HEK293 (cell line): Measurements from ENCODE around the gene RGS8.

Source experiments
- CTCF ChIA-PET: fragments of 350-600 bp; formaldehyde crosslinking; extraction: SDS; loops from one replicate; lab custom pipeline; 2021; ENCODE audit warnings: antibody characterized with exemption; lab: Yijun Ruan, JAX
- POLR2A ChIA-PET: fragments of 300-600 bp; formaldehyde crosslinking; extraction: SDS; loops from one replicate; lab custom pipeline; 2020; ENCODE audit warnings: antibody characterized with exemption, inconsistent platforms; lab: Yijun Ruan, JAX
- H3K27ac ChIP-seq: fragments of 200-500 bp; sonication (Bioruptor generic); 2 replicates; pipeline ENCODE4 v1.5.1; 2014; ENCODE audit warnings: low read depth, low read length, control low read depth, inconsistent platforms; ENCODE audit errors: extremely low read depth
- H3K36me3 ChIP-seq, 2 experiments: fragments of 200-500 bp in 1 of 2; sonication (Bioruptor generic) in 1 of 2; 1 replicate in 1 of 2; 2 replicates in 1 of 2; pipeline ENCODE4 v1.5.1; 2014 to 2017; ENCODE audit warnings: inconsistent platforms in 2 of 2, low read length in 2 of 2; ENCODE audit not compliant: control insufficient read depth in 2 of 2, insufficient read depth in 1 of 2
- H3K4me1 ChIP-seq: fragments of 200-500 bp; sonication (Bioruptor generic); 2 replicates; pipeline ENCODE4 v1.5.1; 2014; ENCODE audit warnings: mild to moderate bottlenecking, low read length, inconsistent platforms; ENCODE audit not compliant: control insufficient read depth, insufficient read depth
- H3K4me3 ChIP-seq: 2 replicates; pipeline ENCODE4 v1.5.1; 2011; ENCODE audit warnings: low read depth, mild to moderate bottlenecking, control low read depth, low read length, moderate library complexity
- H3K9me3 ChIP-seq: fragments of 200-500 bp; sonication (Bioruptor generic); 2 replicates; pipeline ENCODE4 v1.5.1; 2014; ENCODE audit warnings: low read depth, low read length, inconsistent platforms; ENCODE audit not compliant: control insufficient read depth, insufficient read depth
- BCL11A ChIP-seq: fragments of 450-650 bp; formaldehyde crosslinking; IDR thresholded peaks from 2 replicates; pipeline ENCODE4 v1.5.1; 2016; ENCODE audit warnings: low read depth, missing biosample characterization, missing genetic modification characterization
- BCL11B ChIP-seq: fragments of 450-650 bp; formaldehyde crosslinking; IDR thresholded peaks from 2 replicates; pipeline ENCODE4 v1.5.1; 2016; ENCODE audit warnings: low read depth, missing biosample characterization, missing genetic modification characterization
- OSR2 ChIP-seq: fragments of 450-650 bp; formaldehyde crosslinking; IDR thresholded peaks from 2 replicates; pipeline ENCODE4 v1.5.1; 2016; ENCODE audit warnings: missing biosample characterization, missing genetic modification characterization
- PATZ1 ChIP-seq: fragments of 450-650 bp; formaldehyde crosslinking; IDR thresholded peaks from 2 replicates; pipeline ENCODE4 v1.5.1; 2016; ENCODE audit warnings: missing biosample characterization, missing genetic modification characterization
- PBX3 ChIP-seq: sonication (generic); formaldehyde crosslinking; IDR thresholded peaks from 2 replicates; pipeline ENCODE4 v1.8.1; 2022; ENCODE audit warnings: mild to moderate bottlenecking, moderate library complexity, missing genetic modification reagents
- ZBTB17 ChIP-seq: fragments of 450-650 bp; formaldehyde crosslinking; IDR thresholded peaks from 2 replicates; pipeline ENCODE4 v1.5.1; 2016; ENCODE audit warnings: missing biosample characterization, missing genetic modification characterization
- ZBTB7A ChIP-seq: fragments of 450-650 bp; formaldehyde crosslinking; IDR thresholded peaks from 2 replicates; pipeline ENCODE4 v1.5.1; 2016; ENCODE audit warnings: low read depth, missing biosample characterization, missing genetic modification characterization
- ZEB2 ChIP-seq: fragments of 450-650 bp; formaldehyde crosslinking; IDR thresholded peaks from 2 replicates; pipeline ENCODE4 v1.5.1; 2016; ENCODE audit warnings: missing biosample characterization, missing genetic modification characterization
- ZIC2 ChIP-seq: fragments of 450-650 bp; formaldehyde crosslinking; IDR thresholded peaks from 2 replicates; pipeline ENCODE4 v1.5.1; 2016; ENCODE audit warnings: missing biosample characterization, missing genetic modification characterization
- ZNF133 ChIP-seq: fragments of 450-650 bp; formaldehyde crosslinking; IDR thresholded peaks from 2 replicates; pipeline ENCODE4 v1.5.1; 2016; ENCODE audit warnings: missing biosample characterization, missing genetic modification characterization
- ZNF175 ChIP-seq: fragments of 450-650 bp; formaldehyde crosslinking; IDR thresholded peaks from 2 replicates; pipeline ENCODE4 v1.5.1; 2016; ENCODE audit warnings: missing biosample characterization, missing genetic modification characterization
- ZNF18 ChIP-seq: fragments of 450-650 bp; formaldehyde crosslinking; IDR thresholded peaks from 2 replicates; pipeline ENCODE4 v1.5.1; 2016; ENCODE audit warnings: missing biosample characterization, missing genetic modification characterization
- ZNF211 ChIP-seq: fragments of 450-650 bp; formaldehyde crosslinking; IDR thresholded peaks from 2 replicates; pipeline ENCODE4 v1.5.1; 2016; ENCODE audit warnings: low read depth, missing biosample characterization, missing genetic modification characterization
- ZNF302 ChIP-seq: fragments of 450-650 bp; formaldehyde crosslinking; IDR thresholded peaks from 2 replicates; pipeline ENCODE4 v1.5.1; 2016; ENCODE audit warnings: missing biosample characterization, missing genetic modification characterization, low read depth
- ZNF311 ChIP-seq: fragments of 450-650 bp; formaldehyde crosslinking; IDR thresholded peaks from 2 replicates; pipeline ENCODE4 v1.5.1; 2017; ENCODE audit warnings: missing biosample characterization, missing genetic modification characterization, borderline replicate concordance
- ZNF324 ChIP-seq: fragments of 450-650 bp; formaldehyde crosslinking; IDR thresholded peaks from 2 replicates; pipeline ENCODE4 v1.5.1; 2016; ENCODE audit warnings: missing biosample characterization, missing genetic modification characterization
- ZNF341 ChIP-seq: fragments of 450-650 bp; formaldehyde crosslinking; IDR thresholded peaks from 2 replicates; pipeline ENCODE4; 2016; ENCODE audit warnings: low read depth, missing biosample characterization, missing genetic modification characterization
- ZNF544 ChIP-seq: fragments of 450-650 bp; formaldehyde crosslinking; IDR thresholded peaks from 2 replicates; pipeline ENCODE4 v1.5.0; 2017; ENCODE audit warnings: missing biosample characterization, missing genetic modification characterization
- ZNF585B ChIP-seq: fragments of 450-650 bp; formaldehyde crosslinking; IDR thresholded peaks from 2 replicates; pipeline ENCODE4 v1.5.1; 2016; ENCODE audit warnings: missing biosample characterization, missing genetic modification characterization
- ZNF658 ChIP-seq: fragments of 450-650 bp; formaldehyde crosslinking; IDR thresholded peaks from 2 replicates; pipeline ENCODE4; 2016; ENCODE audit warnings: missing biosample characterization, missing genetic modification characterization
- ZNF76 ChIP-seq: fragments of 450-650 bp; formaldehyde crosslinking; IDR thresholded peaks from 2 replicates; pipeline ENCODE4; 2016; ENCODE audit warnings: low read depth, missing biosample characterization, missing genetic modification characterization, borderline replicate concordance
- ZNF768 ChIP-seq: fragments of 450-650 bp; formaldehyde crosslinking; IDR thresholded peaks from 2 replicates; pipeline ENCODE4 v1.5.1; 2018; ENCODE audit warnings: missing biosample characterization, mild to moderate bottlenecking, missing genetic modification characterization
- ZNF776 ChIP-seq: fragments of 450-650 bp; formaldehyde crosslinking; IDR thresholded peaks from 2 replicates; pipeline ENCODE4 v1.5.0; 2017; ENCODE audit warnings: missing biosample characterization, missing genetic modification characterization, borderline replicate concordance
- ZNF837 ChIP-seq: fragments of 450-650 bp; formaldehyde crosslinking; IDR thresholded peaks from 2 replicates; pipeline ENCODE4 v1.5.1; 2016; ENCODE audit warnings: missing biosample characterization, missing genetic modification characterization

Gene RGS8

GRCh38 chr1:182709225-182709764 lies 24.9 kb upstream of the RGS8 start (continued):
- TF ChIP-seq OSR2 (no peak), ZNF585B (no peak), ZNF544 (tag by site-specific recombination) (no peak), ZNF837 (tag by site-specific recombination) (no peak), ZNF324 (tag by site-specific recombination) (no peak), ZEB2 (no peak), PATZ1 (tag by site-specific recombination) (no peak), ZNF76 (tag by site-specific recombination) (no peak), PBX3 (CRISPR knock-in tag) (no peak)

GRCh38 chr1:182707122-182707521 lies 22.7 kb upstream of the RGS8 start:
- Histone ChIP-seq H3K9me3 (no peaks in the 10 kb centered on the region), H3K4me3 (no peak overlapping the region), H3K27ac (no peak overlapping the region), H3K36me3 (no peaks in the 10 kb centered on the region), H3K4me1 (peaks cover 8% of the 10 kb centered on the region)
- no peak for TF ChIP-seq ZNF175 (tag by site-specific recombination)
- TF ChIP-seq BCL11B (tag by site-specific recombination) = no peak
- TF ChIP-seq ZNF341 (tag by site-specific recombination) = no peak
- no peak for TF ChIP-seq ZBTB17 (tag by site-specific recombination)
- TF ChIP-seq ZNF211 (tag by site-specific recombination) = no peak
- TF ChIP-seq BCL11A (tag by site-specific recombination) = no peak
- TF ChIP-seq ZNF776 (tag by site-specific recombination) = no peak
- no peak for TF ChIP-seq ZNF133 (tag by site-specific recombination)
- TF ChIP-seq ZNF768 (tag by site-specific recombination) = no peak
- no peak for TF ChIP-seq ZNF658 (tag by site-specific recombination)
- no peak for TF ChIP-seq ZNF302 (tag by site-specific recombination)
- no peak for TF ChIP-seq ZIC2 (tag by site-specific recombination)
- TF ChIP-seq ZNF311 (tag by site-specific recombination) = no peak
- no peak for TF ChIP-seq ZBTB7A (tag by site-specific recombination)
- ChIA-PET POLR2A (no interaction called here), CTCF (no interaction called here)

- Histone ChIP-seq H3K36me3 (no peaks in the 10 kb centered on the region), H3K9me3 (no peaks in the 10 kb centered on the region), H3K4me1 (peaks cover 8% of the 10 kb centered on the region), H3K27ac (no peak overlapping the region), H3K4me3 (no peak overlapping the region)
- ChIA-PET POLR2A (no interaction called here), CTCF (no interaction called here)
- no peak for TF ChIP-seq BCL11B (tag by site-specific recombination)
- TF ChIP-seq ZNF18 (tag by site-specific recombination) = peak; percentile 75; the same call in 1 of the 2 replicates
Observed at GRCh38 chr1:182704677-182705076, 20.3 kb upstream of the RGS8 start.
